Measurements from ENCODE around the gene CUX1.

- TF ChIP-seq CTCF (IDR thresholded peaks at IDR 0.05; ENCODE audit: borderline replicate concordance, extremely low read depth, low read length, poor library complexity, severe bottlenecking), result no peak
- no peak for TF ChIP-seq EZH2 (IDR thresholded peaks at IDR 0.05; ENCODE audit: borderline replicate concordance, low read depth, low read length, severe bottlenecking)
Measured at GRCh38 chr7:101926265-101926664, 108.8 kb downstream of the CUX1 start.
